HCT116 (cell line): ENCODE measurements around the gene RPF1.

Experiments
- CTCF ChIP-seq, 3 experiments: fragments of 200-600 bp in 1 of 3; sonication (generic) in 1 of 3; IDR thresholded peaks in 2 of 3; conservative IDR thresholded peaks in 1 of 3; 2 replicates each; pipeline ENCODE4 v1.5.1; 2012 to 2017; ENCODE audit warnings: low read depth in 2 of 3, low read length in 2 of 3, antibody characterized with exemption in 1 of 3, borderline replicate concordance in 1 of 3, control low read depth in 1 of 3, mild to moderate bottlenecking in 1 of 3, mixed read lengths in 1 of 3, mixed run types in 1 of 3, moderate library complexity in 1 of 3; ENCODE audit not compliant: insufficient read depth in 1 of 3
- EZH2 ChIP-seq: fragments of 200-600 bp; sonication (generic); IDR thresholded peaks from 2 replicates; pipeline ENCODE4 v1.6.1; 2017; ENCODE audit warnings: antibody characterized with exemption, mixed run types
- POLR2A ChIP-seq: IDR thresholded peaks from 2 replicates; pipeline ENCODE4 v1.7.0; 2011; ENCODE audit warnings: borderline replicate concordance; ENCODE audit not compliant: insufficient read depth, insufficient read length; ENCODE audit errors: extremely low read depth
- RAD21 ChIP-seq: IDR thresholded peaks from 2 replicates; pipeline ENCODE4 v1.6.1; 2012; ENCODE audit warnings: low read depth, mild to moderate bottlenecking
- REST ChIP-seq: IDR thresholded peaks from 2 replicates; pipeline ENCODE4 v1.6.1; 2012; ENCODE audit warnings: low read depth
- SP1 ChIP-seq: IDR thresholded peaks from 2 replicates; pipeline ENCODE4 v1.6.1; 2012; ENCODE audit warnings: low read depth
- SRF ChIP-seq: IDR thresholded peaks from 2 replicates; pipeline ENCODE4 v1.6.1; 2012; ENCODE audit warnings: low read depth
- YY1 ChIP-seq: IDR thresholded peaks from 2 replicates; pipeline ENCODE4 v1.6.1; 2011; ENCODE audit warnings: low read length, low read depth, moderate library complexity, mild to moderate bottlenecking; ENCODE audit not compliant: insufficient replicate concordance; ENCODE audit errors: extremely low read depth

GRCh38 chr1:84539972-84540371 is 60.9 kb downstream of the RPF1 start:
- TF ChIP-seq POLR2A, result no peak
- TF ChIP-seq YY1, result no peak
- no peak for TF ChIP-seq CTCF (IDR thresholded peaks at IDR 0.05 in 2 of 3, conservative IDR thresholded peaks at IDR 0.05 in 1 of 3; ENCODE audit: borderline replicate concordance in 1 of 3, insufficient read depth in 1 of 3, low read depth in 2 of 3, low read length in 2 of 3)
- TF ChIP-seq EZH2, result no peak
- no peak for TF ChIP-seq REST
- no peak for TF ChIP-seq SP1
- TF ChIP-seq SRF, result no peak
- TF ChIP-seq RAD21, result no peak
